DMS53 treated with DMSO at 0.1 percent for 48 hours (cell line): ENCODE data around the gene HSF5.
A peak's percentile ranks its signal among the peaks of the same experiment; 100 is the strongest.
"Not testable (repeated sequence)": the region's sequence is repeated elsewhere in the genome, so short reads cannot be mapped to it uniquely, and the experiment has no call there.

Experiments
- DNase-seq: peaks from one replicate; lab custom pipeline; 2025; ENCODE audit not compliant: unreplicated experiment; lab: John Stamatoyannopoulos, UW

Gene HSF5

DNA sequence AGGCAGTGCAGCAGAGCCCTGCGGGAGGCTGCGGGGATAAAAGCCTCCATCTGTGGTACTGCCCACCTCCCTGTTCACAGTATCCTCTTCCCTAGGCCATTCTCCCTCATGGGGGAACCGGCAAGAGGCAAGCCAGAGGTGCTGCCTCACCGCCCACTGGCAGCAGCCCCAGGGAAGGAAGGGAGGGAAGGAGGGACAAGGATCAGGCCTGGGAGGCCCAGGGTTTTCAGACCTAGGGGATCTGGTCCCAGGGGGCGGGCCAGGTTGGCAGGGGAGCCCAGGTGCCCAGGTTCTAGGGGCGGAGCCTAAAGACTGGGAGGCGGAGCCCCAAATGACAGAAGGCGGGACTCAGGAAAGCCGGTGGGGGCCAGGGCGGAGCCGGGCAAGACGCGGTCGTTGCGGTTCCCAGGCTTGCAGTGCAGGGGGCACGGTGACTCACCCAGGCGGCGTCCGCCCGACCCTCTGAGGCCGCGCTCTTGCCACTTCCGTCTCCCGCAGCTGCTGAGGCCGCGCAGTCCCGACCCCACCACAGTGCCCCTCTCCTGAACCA is 29.2 kb upstream of the HSF5 start:
- peak; percentile 54 for DNase-seq

DNA sequence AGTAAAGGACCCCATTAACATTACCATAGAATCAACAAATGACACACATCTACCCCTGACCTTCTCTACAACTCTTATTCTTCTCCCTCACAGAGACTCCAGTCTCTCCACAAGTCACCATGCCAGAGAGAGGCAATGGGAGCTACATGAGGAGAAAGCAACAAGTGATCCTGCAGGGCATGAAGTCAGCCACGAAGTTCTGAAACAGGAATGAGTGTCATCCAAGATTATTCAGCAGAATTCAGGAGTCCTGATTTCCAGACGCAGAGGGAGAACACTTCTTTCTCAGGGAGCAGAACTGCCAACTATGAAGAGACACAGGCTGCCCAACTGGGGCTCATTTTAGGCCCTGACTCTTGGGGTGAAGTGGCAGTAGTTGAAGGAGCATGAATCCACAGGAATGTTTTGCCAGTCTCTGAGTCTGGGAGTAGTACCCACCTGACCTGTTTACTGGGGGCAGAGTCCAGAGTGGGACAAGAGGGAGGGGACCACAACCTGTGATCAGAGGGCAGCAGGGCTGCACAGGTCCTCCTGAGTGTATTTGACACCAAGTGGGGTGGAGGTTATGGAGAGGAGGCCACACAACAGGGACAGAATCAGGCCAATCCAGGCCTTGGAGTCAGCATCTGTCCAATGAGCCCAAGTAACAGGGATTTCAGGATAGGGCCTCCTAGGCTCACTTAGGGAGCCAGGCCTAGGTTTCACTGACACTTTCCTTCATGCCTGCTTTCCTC is 28.6 kb upstream of the HSF5 start:
- no peak for DNase-seq

DNA sequence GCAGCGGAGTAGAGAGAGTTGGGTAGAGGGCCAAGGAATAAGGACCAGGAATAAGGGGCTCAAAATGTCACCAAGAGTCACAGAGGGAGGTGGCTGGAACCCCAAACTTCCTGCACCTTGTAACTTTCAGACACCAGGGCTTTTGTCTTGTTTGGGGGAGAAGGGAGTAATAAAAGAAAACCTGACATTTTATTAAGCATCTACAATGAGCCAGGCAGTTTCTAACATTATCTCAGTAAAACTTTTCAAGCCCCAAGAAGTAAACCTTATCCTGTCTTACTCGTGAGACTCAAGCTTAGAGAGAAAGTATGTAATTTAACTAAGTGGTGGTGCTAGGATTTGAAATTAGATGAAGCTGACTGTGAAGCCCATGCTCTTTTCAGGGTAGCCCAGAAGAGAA is 27.1 kb upstream of the HSF5 start:
- DNase-seq = no peak

DNA sequence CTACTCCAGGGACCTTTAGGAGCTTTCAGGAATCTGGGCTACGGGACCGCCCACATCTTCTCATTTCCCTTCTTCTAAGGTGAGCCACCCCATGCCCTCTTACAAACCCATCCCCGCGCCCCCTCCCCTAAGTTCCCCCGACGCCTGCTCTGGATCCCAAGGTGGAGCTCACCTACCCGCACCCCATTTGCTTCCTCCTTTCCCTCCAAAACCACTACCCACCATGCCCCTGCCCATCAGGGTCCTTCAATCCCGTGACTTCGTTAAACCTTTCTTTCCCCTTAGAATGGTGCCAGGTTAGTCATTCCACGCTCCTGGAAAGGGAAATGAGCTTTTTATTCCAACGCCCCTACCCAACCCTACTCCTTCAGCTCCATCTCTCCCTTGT is 26.6 kb upstream of the HSF5 start:
- no peak for DNase-seq

DNA sequence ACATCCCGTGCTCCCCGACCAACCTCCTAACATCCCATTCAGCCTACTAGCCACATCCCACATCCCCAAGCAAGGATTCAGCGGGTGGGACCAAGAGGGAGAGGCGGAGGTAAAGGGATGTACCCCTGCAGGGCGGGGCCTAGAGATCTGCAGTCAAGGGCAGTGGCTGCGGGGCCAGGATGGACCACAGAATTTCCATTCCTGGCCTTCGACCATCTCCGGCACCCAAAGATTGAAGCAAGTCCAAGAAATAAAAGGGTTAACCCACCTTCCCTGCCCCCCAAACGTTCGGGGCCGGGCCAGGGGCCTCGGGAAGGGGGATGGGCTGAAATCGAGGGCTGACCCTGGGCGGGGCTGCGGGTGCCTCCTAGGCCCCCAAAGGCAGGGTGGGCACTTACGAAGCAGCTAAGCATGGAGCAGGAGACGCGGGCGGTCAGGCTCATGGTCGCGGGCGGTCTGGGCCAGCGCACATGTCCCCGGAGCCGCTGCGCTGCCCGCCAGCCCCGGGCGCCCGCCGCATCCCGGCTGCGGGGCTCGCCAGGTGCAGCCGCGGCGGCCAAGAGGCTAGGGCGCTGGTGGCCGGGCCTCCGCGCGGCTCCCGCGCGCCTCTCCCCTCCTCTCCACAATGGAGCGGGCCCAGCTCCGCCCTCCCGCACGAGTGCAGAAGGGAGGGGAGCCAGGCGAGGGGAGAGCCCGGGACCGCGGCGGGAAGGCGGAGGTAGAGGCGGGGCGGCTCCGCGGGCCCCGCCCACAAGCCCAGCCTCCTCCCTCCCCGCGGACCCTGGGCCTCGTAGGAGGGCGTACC is 26.0 kb upstream of the HSF5 start, which contains the start of gene MTMR4:
Gene MTMR4 (minus strand): TSS at position 674 of the 805 bp plus-strand sequence. CDS start 231 bp downstream, at position 443.
- DNase-seq = peak; percentile 43

DNA sequence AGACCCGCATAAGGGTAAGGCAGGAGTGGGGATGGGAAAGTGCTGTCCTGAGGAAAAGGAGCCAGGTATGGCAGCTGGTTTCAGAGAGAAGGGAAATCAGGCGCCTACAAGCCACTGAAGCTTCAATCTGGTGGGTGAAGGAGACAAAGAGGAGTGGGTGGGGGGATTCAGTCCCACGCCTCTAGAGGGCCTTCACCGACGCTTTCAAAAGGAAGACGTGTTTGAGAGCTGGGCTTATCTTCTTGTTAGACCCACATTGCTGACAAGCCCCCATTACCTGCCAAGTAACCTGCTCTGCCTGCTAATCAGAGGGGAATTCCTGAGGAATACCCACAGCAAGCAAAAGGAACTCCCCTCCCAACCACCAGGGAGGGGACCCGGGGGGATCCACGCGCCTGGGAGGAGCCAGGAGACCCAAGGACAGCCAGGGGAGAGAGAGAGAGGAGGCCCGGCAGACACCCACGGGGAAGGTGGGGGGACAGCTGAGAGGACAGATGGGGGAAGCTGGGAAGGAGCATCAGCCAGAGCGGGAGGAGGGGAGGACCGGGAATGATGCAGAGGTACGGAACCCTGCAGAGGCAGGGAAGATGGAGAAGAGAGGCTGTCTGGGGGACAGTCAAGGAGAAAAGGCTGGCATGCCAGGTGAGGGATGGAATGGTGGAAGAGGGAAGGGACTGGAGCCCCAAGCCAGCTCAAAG is 25.2 kb upstream of the HSF5 start:
- DNase-seq = no peak

DNA sequence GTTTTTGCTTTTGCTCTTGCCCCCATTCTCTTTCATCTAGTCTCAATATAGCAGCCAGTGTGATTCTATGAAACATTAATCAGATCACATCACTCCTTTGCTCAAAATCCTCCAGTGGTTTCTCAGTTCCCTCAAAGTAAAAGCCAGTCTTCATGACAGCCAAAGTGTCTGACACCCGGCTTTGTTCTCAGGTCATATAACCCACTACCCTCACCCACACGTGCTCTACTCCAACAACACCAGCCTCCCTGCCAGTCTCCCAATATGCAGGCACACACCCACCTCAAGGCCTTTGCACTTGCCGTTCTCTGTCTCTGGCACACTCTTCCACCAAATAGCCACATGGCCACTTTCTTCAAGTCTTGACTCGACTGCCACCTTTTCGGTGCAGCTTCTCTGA is 21.9 kb upstream of the HSF5 start:
- no peak for DNase-seq

DNA sequence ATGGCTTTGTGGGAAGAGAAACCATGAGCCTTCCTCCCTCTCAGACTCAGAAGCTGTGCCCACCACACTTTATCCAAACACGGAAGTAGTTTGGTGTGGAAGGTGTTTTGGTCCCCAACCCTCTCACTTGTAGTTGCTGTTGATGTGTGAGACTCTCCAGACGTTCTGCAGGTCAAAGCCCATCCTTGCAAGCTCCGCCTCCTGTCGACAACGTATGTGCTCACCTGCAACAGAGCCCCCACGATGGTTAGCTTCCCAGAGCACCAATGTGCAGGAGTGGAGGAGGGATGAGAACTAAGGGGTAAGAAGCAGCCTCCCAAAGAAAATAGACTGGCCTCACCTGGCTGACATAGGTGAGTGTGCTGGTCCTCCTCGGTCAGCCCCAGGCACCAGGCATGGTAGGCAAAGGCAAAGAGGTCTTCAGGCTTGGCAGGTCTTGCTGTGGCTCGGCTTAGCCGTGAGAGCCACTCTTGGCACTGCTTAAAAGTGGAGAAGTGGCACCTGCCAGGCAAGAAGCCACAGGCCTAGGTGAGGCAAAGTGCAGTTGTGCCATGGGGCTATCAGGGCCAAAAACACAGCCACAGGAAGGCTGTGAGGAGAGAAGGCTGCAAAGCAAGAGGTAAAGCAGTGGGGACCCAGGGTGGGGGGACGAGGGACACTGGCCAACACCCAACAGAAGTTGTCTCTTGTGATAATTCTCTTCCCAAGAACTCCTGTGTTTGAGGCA is 20.3 kb upstream of the HSF5 start:
- no peak for DNase-seq

DNA sequence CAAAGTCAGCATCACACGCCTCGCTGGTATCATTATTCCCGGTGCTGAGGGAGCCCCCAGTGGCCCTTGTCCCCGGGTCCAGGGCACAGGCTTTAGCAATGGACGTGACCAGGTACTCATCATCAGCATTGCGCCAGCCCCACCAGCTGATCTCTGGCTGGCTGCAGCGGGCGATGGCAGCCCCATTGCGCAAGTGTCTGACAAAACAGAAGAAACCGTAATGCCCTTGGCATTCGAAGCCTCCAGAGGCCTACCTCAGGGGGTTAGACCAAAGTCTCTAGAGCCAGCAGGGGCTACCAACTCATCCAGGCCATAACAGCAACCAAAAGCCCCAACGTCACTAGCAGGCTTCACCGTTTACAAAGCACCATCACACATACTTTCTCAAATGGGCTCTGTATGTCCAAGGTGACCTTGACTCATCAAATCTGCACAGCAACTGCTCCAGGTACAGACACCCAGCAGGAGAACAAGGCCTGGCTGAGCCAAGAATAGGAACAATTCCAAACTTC is 19.0 kb upstream of the HSF5 start:
- no peak for DNase-seq

DNA sequence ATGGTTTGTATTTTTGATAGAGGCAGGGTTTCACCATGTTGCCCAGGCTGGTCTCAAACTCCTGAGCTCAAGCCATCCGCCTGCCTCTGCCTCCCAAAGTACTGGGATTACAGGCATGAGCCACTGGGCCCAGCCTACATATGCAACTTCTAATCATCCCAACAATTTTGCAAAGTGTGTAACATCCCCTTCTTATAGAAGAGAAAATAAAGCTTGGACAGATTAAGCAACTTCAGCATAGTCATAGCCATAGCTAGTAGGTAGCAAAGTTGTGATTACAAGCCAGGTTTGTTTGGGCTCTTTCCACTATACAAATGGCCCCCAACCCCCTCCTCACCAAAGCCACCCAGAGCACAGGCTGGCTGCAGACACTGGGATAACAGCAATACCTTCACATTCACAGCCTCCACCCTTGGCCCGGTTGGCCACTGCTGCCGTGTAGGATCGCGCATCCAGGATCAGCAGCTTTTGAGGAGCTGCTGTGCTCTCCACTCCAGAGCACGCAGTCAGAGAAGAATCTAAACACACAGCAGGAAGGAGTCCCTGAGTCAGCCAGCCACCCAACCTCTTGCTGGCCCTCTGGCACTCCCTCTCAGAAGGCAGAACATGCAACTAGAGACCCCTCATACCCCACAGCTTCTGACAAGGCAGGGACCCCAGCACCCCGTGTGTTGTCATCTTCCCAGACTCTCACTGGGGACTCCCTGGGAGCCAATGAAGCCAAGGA is 18.3 kb upstream of the HSF5 start:
- no peak for DNase-seq

DNA sequence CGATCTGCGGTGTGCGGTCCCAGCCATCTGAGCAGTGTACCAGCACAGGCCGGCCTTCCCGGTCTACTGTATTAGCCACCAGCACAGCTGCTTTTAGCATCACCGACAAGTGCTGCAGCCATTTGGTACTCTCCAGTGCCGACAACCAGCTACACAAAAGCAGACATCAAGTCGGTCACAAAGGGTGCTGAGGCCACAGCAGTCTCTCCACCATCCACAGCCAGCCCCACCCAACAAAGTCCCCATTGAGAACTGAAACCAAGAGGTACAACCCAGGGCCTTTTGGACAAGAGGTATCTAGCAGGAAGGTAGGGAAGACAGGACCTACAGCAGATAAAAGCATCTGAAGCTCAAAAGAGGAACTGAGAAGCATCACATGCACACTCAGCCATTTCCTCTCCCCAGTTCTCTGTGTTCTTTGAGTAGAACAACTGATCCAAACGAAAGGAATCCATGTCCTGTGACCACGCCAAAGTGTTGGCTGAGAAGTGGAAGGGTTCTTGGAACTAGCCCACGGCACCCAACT is 16.7 kb upstream of the HSF5 start:
- DNase-seq = no peak

DNA sequence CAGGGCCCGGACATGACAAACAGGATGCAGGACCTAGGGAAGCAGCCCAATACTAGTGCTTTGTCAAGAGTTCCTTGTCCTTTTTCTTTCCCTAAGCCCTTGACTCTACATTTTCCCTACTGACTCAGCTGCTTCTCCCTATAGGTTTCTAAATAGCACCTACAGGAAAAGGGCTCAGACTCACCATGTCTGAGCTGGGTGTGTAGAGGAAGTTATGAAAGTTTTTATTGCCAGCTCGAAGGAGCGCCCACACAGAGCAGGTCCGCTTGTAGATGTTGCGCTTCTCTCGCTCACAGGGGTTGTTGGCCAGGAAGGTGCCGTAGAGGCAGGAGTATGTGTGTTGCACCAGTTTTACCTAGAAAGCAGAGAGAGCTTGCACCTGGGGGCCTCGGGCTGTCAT is 15.7 kb upstream of the HSF5 start:
- DNase-seq = no peak

DNA sequence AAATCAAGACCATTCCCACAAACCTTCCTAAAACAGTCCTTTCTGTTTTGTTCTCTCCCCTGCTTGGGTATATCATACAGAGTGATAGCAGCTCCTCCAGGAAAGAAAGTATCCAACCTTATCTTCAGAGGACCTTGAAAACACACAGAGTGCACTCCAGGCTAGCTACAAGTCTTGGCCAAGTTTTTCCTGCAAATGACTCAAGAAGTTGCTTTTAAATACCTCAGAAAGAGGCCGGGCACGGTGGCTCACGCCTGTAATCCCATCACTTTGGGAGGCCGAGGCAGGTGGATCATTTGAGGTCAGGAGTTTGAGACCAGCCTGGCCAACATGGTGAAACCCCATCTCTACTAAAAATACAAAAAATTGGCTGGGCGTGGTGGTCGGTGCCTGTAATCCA is 14.9 kb upstream of the HSF5 start:
- not testable (repeated sequence) for DNase-seq

DNA sequence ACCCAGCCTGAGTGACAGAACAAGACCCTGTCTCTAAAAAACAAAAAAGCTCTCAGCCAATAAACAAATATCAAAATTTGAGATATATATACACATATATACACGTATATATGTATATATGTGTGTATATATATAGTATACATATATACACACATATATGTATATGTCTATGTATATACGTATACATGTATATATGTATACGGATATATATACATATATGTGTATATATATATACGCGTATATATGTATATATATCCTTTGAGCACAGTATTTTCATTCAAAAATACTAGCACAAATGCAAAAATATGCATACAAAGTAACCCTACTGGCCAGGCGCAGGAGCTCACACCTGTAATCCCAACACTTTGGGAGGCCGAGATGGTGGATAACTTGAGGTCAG is 13.2 kb upstream of the HSF5 start:
- DNase-seq = no peak

DNA sequence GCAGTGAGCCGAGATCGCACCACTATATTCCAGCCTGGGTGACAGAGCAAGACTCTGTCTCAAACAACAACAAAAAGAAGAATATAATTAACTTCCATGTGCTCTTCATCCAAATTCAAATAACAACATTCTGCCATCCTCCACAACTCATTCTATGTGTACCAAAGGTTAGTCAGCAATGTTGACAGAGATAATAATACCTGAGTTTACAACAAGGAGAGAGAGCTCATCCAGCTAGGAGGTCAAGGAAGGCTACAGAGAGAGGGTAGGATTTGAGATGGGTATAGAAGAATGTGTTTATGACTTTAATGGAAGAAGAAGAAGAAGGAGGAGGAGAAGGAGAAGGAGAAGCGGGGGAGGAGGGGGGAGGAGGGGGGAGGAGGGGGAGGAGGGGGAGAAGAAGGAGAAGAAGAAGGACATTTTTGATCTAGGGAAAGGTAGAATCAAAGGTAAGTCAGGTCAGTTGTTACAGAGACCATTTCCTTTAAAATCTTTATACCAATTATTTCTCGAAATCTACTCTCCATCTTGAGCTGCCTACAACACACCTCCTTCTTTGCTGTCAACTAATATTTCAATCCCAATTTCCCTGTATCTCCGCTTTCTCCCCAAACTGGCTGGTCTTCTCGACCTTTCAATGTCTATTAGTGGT is 10.1 kb upstream of the HSF5 start:
- no peak for DNase-seq

DNA sequence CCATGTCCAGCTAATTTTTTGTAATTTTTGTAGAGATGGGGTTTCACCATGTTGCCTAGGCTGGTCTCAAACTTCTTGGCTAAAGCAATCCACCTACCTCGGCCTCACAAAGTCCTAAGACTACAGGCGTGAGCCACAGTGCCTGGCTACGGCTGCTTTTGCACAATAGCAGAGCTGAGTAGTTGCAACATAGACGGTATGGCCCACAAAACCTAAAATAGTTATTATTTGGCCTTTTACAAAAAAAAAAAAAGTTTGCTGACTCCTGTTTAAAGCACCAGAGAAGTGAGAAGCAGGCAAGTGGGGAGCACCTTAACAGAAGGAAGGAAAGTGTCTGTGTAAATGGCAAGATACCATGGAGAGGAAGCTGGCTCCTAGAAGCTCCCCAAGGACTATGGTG is 5.3 kb upstream of the HSF5 start:
- no peak for DNase-seq

DNA sequence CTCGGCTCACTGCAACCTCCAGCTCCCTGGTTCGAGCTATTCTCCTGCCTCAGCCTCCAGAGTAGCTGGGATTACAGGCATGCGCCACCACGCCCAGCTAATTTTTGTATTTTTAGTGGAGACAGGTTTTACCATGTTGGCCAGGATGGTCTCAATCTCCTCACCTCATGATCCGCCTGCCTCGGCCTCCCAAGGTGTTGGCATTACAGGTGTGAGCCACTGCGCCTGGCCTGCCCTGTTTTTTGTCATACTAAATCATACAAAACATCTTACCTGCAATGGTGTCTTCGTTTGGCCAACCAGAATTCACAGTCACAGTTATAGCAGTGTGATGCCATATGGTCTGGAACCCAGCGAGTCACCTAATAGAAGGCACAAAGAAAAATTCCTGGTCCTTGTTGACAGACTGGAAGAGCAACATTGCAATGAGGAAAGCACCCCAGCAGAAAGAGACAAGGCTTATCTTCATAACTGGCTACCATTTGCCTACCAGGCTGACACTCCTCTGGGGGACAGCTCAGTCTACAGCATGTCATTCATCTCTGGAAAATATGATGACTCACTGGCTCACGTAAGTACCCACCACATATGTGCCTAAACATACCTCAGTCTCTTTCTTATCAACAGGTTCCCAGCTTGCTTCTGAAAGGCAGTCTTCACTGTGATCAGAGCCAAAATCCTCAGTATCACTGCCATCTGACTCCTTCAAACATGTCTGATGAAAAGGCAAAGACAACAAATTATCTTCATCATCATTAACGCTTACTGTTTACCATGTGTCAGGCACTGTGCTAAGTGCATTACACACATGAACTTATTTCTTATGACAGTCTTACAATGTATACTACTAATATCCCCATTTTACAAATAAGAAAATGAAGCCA is 4.3 kb upstream of the HSF5 start:
- DNase-seq = no peak

DNA sequence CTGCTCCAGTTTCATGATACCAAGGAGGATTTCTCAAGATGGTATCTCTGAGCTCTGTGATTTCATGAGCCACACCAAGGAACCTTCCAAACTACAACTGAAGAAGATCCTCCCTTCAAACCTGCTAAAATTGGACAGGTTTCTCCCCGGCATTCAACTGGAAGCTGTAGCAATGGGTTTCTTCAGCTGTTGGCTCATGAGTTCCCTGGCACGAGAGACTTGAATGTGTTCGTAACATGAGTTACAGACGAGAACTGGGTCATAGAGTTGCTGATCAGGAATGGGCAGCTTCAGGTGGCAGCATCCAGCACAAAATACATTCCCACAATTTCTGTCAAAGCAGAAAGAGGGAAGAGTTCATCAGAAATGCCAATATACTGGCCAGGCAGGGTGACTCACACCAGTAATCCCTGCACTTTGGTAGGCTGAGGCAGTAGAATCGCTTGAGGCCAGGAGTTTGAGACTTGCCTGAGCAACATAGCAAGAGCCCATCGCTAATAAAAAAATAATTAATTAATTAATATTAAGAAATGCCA is 3.4 kb upstream of the HSF5 start:
- DNase-seq = no peak
